HCT116 (cell line): Measurements from ENCODE around the gene PPP1R27. TPM values are rescaled to one million over a fixed set of nuclear protein-coding genes. Genes with fewer than 3 reads are reported as not detected.

ENCODE experiments used
- ATAC-seq: fragments of 200-7000 bp; cut with Tn5 transposase; 2 replicates; pipeline ENCODE4 v1.9.1; 2020; ENCODE audit warnings: mild to moderate bottlenecking, moderate library complexity
- BruUV-seq: library from RNA; stranded (reverse); fragments of 400-500 nt; replicated peaks from 2 replicates; lab custom pipeline; 2021; lab: Mats Ljungman, UMichigan
- CTCF ChIA-PET: fragments of 300-600 bp; sonication (Branson Sonifier 250); formaldehyde crosslinking; loops from one replicate; lab custom pipeline; 2021; ENCODE audit warnings: antibody characterized with exemption; lab: Charles Lee
- POLR2A ChIA-PET: fragments of 300-600, 350-600 bp; sonication (Branson Sonifier 250); formaldehyde crosslinking; loops from one replicate; lab custom pipeline; 2021; ENCODE audit warnings: antibody characterized with exemption; lab: Charles Lee
- RAD21 ChIA-PET, 2 experiments: fragments of 300-600 bp; sonication (Branson Sonifier 250); formaldehyde crosslinking; loops; one replicate each; lab custom pipeline; 2023; ENCODE audit warnings: low total read pairs in 2 of 2; ENCODE audit not compliant: uncharacterized antibody in 2 of 2, unreplicated experiment in 2 of 2, low non-redundant PET in 1 of 2; lab: Charles Lee
- DNase-seq: peaks from one replicate; pipeline ENCODE4 v3.0.0-alpha.2; 2010; ENCODE audit warnings: low read depth, low spot score
- H2AFZ ChIP-seq: fragments of 200-600 bp; shearing (Covaris generic), sonication (generic); 2 replicates; pipeline ENCODE4 v1.6.1; 2017; ENCODE audit warnings: low read depth, mixed run types, mixed read lengths, antibody characterized with exemption, low read length; ENCODE audit not compliant: poor library complexity, severe bottlenecking
- H3K27ac ChIP-seq: 2 replicates; pipeline ENCODE4 v1.5.1; 2012; ENCODE audit warnings: low read depth, low read length
- H3K27me3 ChIP-seq: fragments of 200-600 bp; sonication (generic); 2 replicates; pipeline ENCODE4 v1.6.1; 2016; ENCODE audit warnings: mixed run types, low read length, mixed read lengths; ENCODE audit not compliant: insufficient read depth
- H3K36me3 ChIP-seq, 2 experiments: fragments of 200-500 bp in 1 of 2; fragments of 200-600 bp in 1 of 2; sonication (Bioruptor generic) in 1 of 2; sonication (generic) in 1 of 2; 2 replicates each; pipeline versions ENCODE4 v1.5.1 to v1.6.1; 2014 to 2016; ENCODE audit warnings: low read length in 2 of 2, inconsistent platforms in 1 of 2, mixed read lengths in 1 of 2, mixed run types in 1 of 2; ENCODE audit not compliant: insufficient read depth in 2 of 2, control insufficient read depth in 1 of 2
- H3K4me1 ChIP-seq, 2 experiments: fragments of 200-600 bp in 1 of 2; sonication (generic) in 1 of 2; 2 replicates each; pipeline versions ENCODE4 v1.5.1 to v1.6.1; 2012 to 2017; ENCODE audit warnings: low read length in 2 of 2, inconsistent platforms in 1 of 2, mild to moderate bottlenecking in 1 of 2, mixed read lengths in 1 of 2, mixed run types in 1 of 2, moderate library complexity in 1 of 2; ENCODE audit not compliant: insufficient read depth in 2 of 2, control insufficient read depth in 1 of 2
- H3K4me2 ChIP-seq: fragments of 200-600 bp; sonication (generic); 2 replicates; pipeline ENCODE4 v1.6.1; 2017; ENCODE audit warnings: mixed run types, low read length, mixed read lengths
- H3K4me3 ChIP-seq, 2 experiments: fragments of 200-600 bp in 1 of 2; sonication (generic) in 1 of 2; replicated peaks in 1 of 2; 2 replicates each; pipeline ENCODE4 v1.5.1; 2011 to 2016; ENCODE audit warnings: low read length in 2 of 2, control low read depth in 1 of 2, low read depth in 1 of 2, mild to moderate bottlenecking in 1 of 2, mixed read lengths in 1 of 2, mixed run types in 1 of 2
- H3K79me2 ChIP-seq: fragments of 200-600 bp; sonication (generic); 2 replicates; pipeline ENCODE4 v1.6.1; 2017; ENCODE audit warnings: mild to moderate bottlenecking, mixed run types, low read length, moderate library complexity, mixed read lengths; ENCODE audit not compliant: insufficient read depth
- H3K9ac ChIP-seq: fragments of 200-600 bp; sonication (generic); 2 replicates; pipeline ENCODE4 v1.6.1; 2016; ENCODE audit warnings: low read length, mixed read lengths
- H3K9me2 ChIP-seq: fragments of 200-600 bp; sonication (generic), shearing (Covaris generic); 2 replicates; pipeline ENCODE4 v1.6.1; 2017; ENCODE audit warnings: mixed run types, mild to moderate bottlenecking, moderate library complexity; ENCODE audit not compliant: insufficient read depth
- H3K9me3 ChIP-seq, 2 experiments: fragments of 200-500 bp in 1 of 2; fragments of 200-600 bp in 1 of 2; sonication (Bioruptor generic) in 1 of 2; sonication (generic) in 1 of 2; 2 replicates each; pipeline ENCODE4 v1.6.1; 2014 to 2017; ENCODE audit warnings: low read length in 2 of 2, mixed read lengths in 2 of 2, inconsistent platforms in 1 of 2, low read depth in 1 of 2, mild to moderate bottlenecking in 1 of 2, mixed run types in 1 of 2, moderate library complexity in 1 of 2; ENCODE audit not compliant: control insufficient read depth in 1 of 2, insufficient read depth in 1 of 2
- H4K20me1 ChIP-seq: fragments of 200-600 bp; sonication (generic), shearing (Covaris generic); 2 replicates; pipeline ENCODE4 v1.6.1; 2017; ENCODE audit warnings: mixed run types, mild to moderate bottlenecking, moderate library complexity; ENCODE audit not compliant: insufficient read depth
- EZH2phosphoT487 ChIP-seq: fragments of 200-600 bp; IDR thresholded peaks from 2 replicates; pipeline ENCODE4 v1.6.1; 2018; ENCODE audit warnings: antibody characterized with exemption, borderline replicate concordance
- JUND ChIP-seq: IDR thresholded peaks from 2 replicates; pipeline ENCODE4 v1.6.1; 2012
- POLR2AphosphoS5 ChIP-seq: IDR thresholded peaks from 2 replicates; pipeline ENCODE4 v1.6.1; 2011; ENCODE audit warnings: mild to moderate bottlenecking, low read depth, low read length, moderate library complexity
- TCF7L2 ChIP-seq: IDR thresholded peaks from 2 replicates; pipeline ENCODE4 v1.7.0; 2011; ENCODE audit warnings: borderline replicate concordance, inconsistent platforms; ENCODE audit not compliant: insufficient read depth, insufficient read length; ENCODE audit errors: extremely low read depth
- intact Hi-C: fragments of 100-400 bp; cut with micrococcal nuclease; formaldehyde crosslinking; loops from 2 replicates; pipeline ENCODE4 v1.10.0; 2022
- total RNA-seq: library from RNA; stranded (reverse); gene quantifications from one replicate; pipeline ENCODE4 v1.2.1, GENCODE V29; 2021; ENCODE audit not compliant: unreplicated experiment

PPP1R27 gene
- total RNA-seq, 1 experiment from 2014 or later = not detected

DNA sequence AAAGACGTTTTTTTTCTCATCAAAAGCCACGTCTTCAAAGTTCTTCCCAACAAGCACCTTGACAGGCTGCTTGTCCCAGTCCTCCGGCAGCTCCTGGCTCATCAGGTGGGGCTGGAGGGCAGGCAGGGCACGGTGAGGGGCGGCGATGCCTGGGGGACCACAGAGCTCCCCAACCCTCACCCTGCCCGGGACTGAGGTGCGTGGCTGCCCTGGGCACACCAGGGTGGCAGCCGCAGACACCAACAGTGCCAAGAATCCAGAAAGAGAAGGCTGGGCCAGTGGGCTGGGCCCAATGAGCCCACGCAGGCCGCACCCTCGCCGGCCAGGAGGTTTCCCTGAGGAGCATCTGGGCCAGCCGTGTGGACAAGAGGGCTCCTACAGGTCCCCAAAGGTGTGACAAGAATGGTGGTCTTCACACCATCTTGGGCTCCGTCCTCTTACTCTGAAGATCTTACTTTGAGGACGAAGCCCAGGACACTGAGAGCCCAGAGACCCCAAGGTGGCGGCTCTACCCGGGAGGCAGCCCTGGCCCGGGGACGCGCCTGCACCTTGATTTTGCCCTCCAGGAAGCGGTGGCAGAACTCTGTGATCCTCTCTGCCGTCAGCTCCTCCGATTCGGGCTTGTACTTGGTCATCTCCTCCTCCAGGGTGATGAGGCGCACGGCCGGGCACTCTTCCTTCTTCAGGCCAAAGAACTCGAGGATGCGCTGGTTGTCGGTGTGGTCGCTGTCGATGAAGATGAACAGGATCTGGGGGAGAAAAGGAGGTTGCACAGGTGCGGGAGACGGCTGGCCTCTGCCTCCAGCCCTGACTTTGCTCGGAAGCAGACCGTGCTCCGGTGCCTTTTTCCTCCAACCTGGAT is 11.3 kb upstream of the PPP1R27 start:
- H3K4me1 ChIP-seq = no peaks in the 10 kb centered on the region
- peaks cover 8% of the 10 kb centered on the region; the same call in 1 of the 2 replicates for H3K79me2 ChIP-seq
- no peaks in the 10 kb centered on the region for H3K9me2 ChIP-seq
- no peak overlapping the region for H3K9ac ChIP-seq
- CTCF ChIA-PET = no interaction called here
- no peaks in the 10 kb centered on the region for H3K27me3 ChIP-seq
- H3K4me3 ChIP-seq = no peak overlapping the region
- no peak overlapping the region for H3K4me2 ChIP-seq
- no peaks in the 10 kb centered on the region for H3K9me3 ChIP-seq
- peaks cover 46 to 51% of the 10 kb centered on the region in 2 experiments; a peak in 3 of 4 replicates for H3K36me3 ChIP-seq
- RAD21 ChIA-PET = no interaction called here
- H2AFZ ChIP-seq = no peak overlapping the region
- H4K20me1 ChIP-seq = no peaks in the 10 kb centered on the region
- no peak for DNase-seq
- H3K27ac ChIP-seq = no peak overlapping the region
- ATAC-seq = no peak
- no TSS peak for BruUV-seq
- POLR2A ChIA-PET = no interaction called here
- intact Hi-C loops = no loop called here
- TF ChIP-seq TCF7L2 (no peak), POLR2AphosphoS5 (0 out of 2 replicates have a peak, but pooled peaks have one; percentile 0)

- intact Hi-C loops = no loop called here
- no peak overlapping the region for H3K9ac ChIP-seq
- no peak overlapping the region for H3K4me3 ChIP-seq
- H3K9me2 ChIP-seq = no peaks in the 10 kb centered on the region
- no peak overlapping the region for H2AFZ ChIP-seq
- RAD21 ChIA-PET = no interaction called here
- ATAC-seq = no peak
- H3K36me3 ChIP-seq = peaks cover 42 to 50% of the 10 kb centered on the region in 2 experiments; a peak in 3 of 4 replicates
- DNase-seq = no peak
- BruUV-seq = no TSS peak
- no peak for TF ChIP-seq JUND
- no peak for TF ChIP-seq EZH2phosphoT487
- TF ChIP-seq, all 23 proteins: peak for 0
- ChIA-PET CTCF (no interaction called here), POLR2A (no interaction called here)
- Histone ChIP-seq H3K4me1 (no peaks in the 10 kb centered on the region), H3K4me2 (no peak overlapping the region), H3K27me3 (no peaks in the 10 kb centered on the region), H3K27ac (no peak overlapping the region), H3K9me3 (no peaks in the 10 kb centered on the region), H3K79me2 (0 out of 2 replicates have a peak, but pooled peaks cover under 1% of the 10 kb centered on the region), H4K20me1 (no peaks in the 10 kb centered on the region)
Measured at GRCh38 chr17:81845361-81845760, 10.5 kb upstream of the PPP1R27 start.
